Mesodermal cell (in vitro differentiated cells): ENCODE data around the gene PPHLN1.
"Not testable (repeated sequence)": the region's sequence is repeated elsewhere in the genome, so short reads cannot be mapped to it uniquely, and the experiment has no call there.

Experiments
- H3K27ac ChIP-seq: 2 replicates; pipeline ENCODE4 v1.7.0; 2013; ENCODE audit warnings: mild to moderate bottlenecking, low read depth, low read length, moderate library complexity; ENCODE audit not compliant: severe bottlenecking
- H3K36me3 ChIP-seq: 2 replicates; pipeline ENCODE4 v1.7.1; 2013; ENCODE audit warnings: mild to moderate bottlenecking, low read length, moderate library complexity; ENCODE audit not compliant: control insufficient read depth, insufficient read depth
- H3K4me1 ChIP-seq: one replicate; pipeline ENCODE4 v1.7.1; 2013; ENCODE audit warnings: mild to moderate bottlenecking, low read length; ENCODE audit not compliant: insufficient read depth, control insufficient read depth, poor library complexity, severe bottlenecking
- H3K4me3 ChIP-seq: 2 replicates; pipeline ENCODE4 v1.7.0; 2013; ENCODE audit warnings: low read length, control low read depth, mild to moderate bottlenecking; ENCODE audit not compliant: insufficient read depth, poor library complexity, severe bottlenecking; ENCODE audit errors: extremely low read depth
- H3K9me3 ChIP-seq: 2 replicates; pipeline ENCODE4 v1.7.1; 2013; ENCODE audit warnings: mild to moderate bottlenecking, low read length, moderate library complexity; ENCODE audit not compliant: control insufficient read depth
- WGBS, 2 experiments: methylation state at CpG; one replicate each; pipeline ENCODE4 v1.1.5; 2013; ENCODE audit warnings: missing lambda C conversion rate in 2 of 2; ENCODE audit not compliant: insufficient coverage in 2 of 2; 5-methylcytosine and 5-hydroxymethylcytosine counted together

PPHLN1 gene

DNA sequence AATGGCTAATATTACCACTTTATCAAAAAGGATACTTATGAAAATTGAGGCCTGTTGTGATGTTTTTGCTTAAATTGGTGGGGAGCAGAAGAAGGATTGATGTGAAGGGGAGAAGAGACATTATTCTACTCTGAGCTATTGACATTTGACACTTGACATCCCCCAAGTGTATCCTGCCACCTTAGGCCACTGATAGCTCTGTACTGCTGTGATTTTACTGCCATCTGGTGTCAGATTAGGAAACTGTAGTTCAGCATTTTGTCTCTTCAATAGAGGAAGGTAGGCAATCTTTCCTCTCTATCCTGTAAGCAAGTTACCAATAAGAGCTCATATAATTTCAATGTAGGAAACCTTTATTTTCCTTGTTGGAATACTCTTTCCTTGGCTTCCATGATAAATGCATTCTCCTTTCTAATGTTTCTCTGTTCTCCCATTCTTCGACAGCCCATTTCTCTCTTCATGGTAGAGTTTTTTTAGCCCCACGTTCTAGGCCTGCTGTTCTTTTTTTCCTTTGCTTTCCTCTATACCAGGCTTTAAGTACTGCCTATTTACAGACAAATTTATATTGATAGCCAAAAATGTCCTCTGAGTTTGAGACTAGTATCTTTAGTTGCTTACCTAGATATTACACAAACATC, 46.3 kb downstream of the PPHLN1 start:
- 100% methylated on average over 1 to 2 of the region's 2 CpGs for WGBS, 2 experiments
- H3K4me3 ChIP-seq: no peak overlapping the region
- H3K4me1 ChIP-seq: no peaks in the 10 kb centered on the region
- peaks cover 24% of the 10 kb centered on the region for H3K36me3 ChIP-seq
- H3K9me3 ChIP-seq: no peaks in the 10 kb centered on the region
- no peak overlapping the region for H3K27ac ChIP-seq

DNA sequence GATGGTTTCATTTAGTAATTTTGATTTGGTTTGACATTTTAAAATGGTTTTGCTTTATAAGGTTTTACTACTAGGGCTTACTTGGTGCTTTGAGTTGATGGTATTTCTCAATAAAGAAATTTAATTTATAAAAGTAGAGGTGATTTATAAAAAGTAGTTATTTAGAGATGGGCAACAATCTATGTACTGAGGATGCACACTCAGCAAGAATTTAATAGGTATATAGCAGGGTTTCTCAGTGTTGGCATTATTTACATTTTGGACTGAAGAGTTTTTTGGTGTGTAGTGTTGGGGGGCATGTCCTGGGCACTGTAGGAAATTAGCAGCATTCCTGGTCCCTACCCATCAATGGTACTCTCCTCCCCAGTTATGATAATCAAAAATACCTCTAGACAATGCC, 47.7 kb downstream of the PPHLN1 start:
- no peak overlapping the region for H3K4me3 ChIP-seq
- H3K36me3 ChIP-seq: peaks cover 26% of the 10 kb centered on the region
- no peaks in the 10 kb centered on the region for H3K9me3 ChIP-seq
- no peak overlapping the region for H3K27ac ChIP-seq
- H3K4me1 ChIP-seq: no peaks in the 10 kb centered on the region

- Histone ChIP-seq H3K27ac (no peak overlapping the region), H3K36me3 (peaks cover 22% of the 10 kb centered on the region), H3K9me3 (no peaks in the 10 kb centered on the region), H3K4me1 (no peaks in the 10 kb centered on the region), H3K4me3 (no peak overlapping the region)
- WGBS, 2 experiments: no CpG with 5 or more reads among the region's 1 CpG
Measured at GRCh38 chr12:42380733-42381132, 54.8 kb downstream of the PPHLN1 start.

- Histone ChIP-seq H3K27ac (no peak overlapping the region), H3K9me3 (no peaks in the 10 kb centered on the region), H3K4me3 (no peak overlapping the region), H3K36me3 (peaks cover 11% of the 10 kb centered on the region), H3K4me1 (no peaks in the 10 kb centered on the region)
- 94 to 100% methylated on average over 1 to 2 of the region's 2 CpGs for WGBS, 2 experiments
Measured at GRCh38 chr12:42382013-42382696, 56.2 kb downstream of the PPHLN1 start.

- Histone ChIP-seq H3K36me3 (peaks cover 22% of the 10 kb centered on the region), H3K9me3 (no peaks in the 10 kb centered on the region), H3K4me1 (no peaks in the 10 kb centered on the region), H3K27ac (no peak overlapping the region), H3K4me3 (no peak overlapping the region)
- WGBS, 2 experiments: 90 to 93% methylated on average over 3 of the region's 3 CpGs
Measured at GRCh38 chr12:42385326-42385841, 59.4 kb downstream of the PPHLN1 start.

DNA sequence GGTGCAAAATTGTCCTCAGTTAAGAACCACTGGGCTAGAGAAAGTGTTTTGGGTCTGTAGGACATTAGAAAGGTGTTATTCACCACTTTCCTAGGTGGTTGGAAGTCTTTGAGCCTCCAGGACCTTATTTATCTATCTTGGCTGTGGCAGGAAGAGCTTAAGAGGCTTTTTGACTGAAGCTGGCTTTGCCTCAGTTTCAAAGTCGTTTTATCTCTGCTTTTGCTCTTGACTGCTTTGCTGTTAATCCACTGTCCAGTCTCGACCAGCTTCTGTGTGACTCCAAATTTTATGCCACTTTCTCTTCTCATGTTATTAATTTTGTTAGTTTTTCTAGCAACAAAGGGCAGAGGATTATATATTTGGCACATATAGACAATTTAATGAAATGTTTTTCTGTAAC, 60.3 kb downstream of the PPHLN1 start:
- Histone ChIP-seq H3K4me3 (no peak overlapping the region), H3K4me1 (no peaks in the 10 kb centered on the region), H3K36me3 (peaks cover 28% of the 10 kb centered on the region), H3K27ac (no peak overlapping the region), H3K9me3 (no peaks in the 10 kb centered on the region)
- 80% methylated on average over 1 of the region's 2 CpGs; no CpG with 5 or more reads in 1 of the 2 experiments for WGBS, 2 experiments

DNA sequence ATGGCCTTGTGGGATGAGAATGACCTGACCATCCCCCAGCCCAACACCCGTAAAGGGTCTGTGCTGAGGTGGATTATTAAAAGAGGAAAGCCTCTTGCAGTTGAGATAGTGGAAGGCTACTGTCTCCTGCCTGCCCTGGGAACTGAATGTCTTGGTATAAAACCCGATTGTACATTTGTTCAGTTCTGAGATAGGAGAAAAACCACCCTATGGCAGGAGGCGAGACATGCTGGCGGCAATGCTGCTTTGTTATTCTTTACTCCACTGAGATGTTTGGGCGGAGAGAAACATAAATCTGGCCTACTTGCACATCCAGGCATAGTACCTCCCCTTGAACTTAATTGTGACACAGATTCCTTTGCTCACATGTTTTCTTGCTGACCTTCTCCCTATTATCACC, 62.1 kb downstream of the PPHLN1 start:
- H3K36me3 ChIP-seq: peaks cover 23% of the 10 kb centered on the region
- H3K4me1 ChIP-seq, H3K9me3 ChIP-seq, H3K4me3 ChIP-seq, H3K27ac ChIP-seq: not testable (repeated sequence)
- 93 to 100% methylated on average over 4 of the region's 5 CpGs for WGBS, 2 experiments

GRCh38 chr12:42394429-42394828, 68.5 kb downstream of the PPHLN1 start:
- WGBS, 2 experiments: no CpG with 5 or more reads among the region's 2 CpGs
- H3K27ac ChIP-seq: no peak overlapping the region
- no peaks in the 10 kb centered on the region for H3K4me1 ChIP-seq
- H3K4me3 ChIP-seq: no peak overlapping the region
- no peaks in the 10 kb centered on the region for H3K9me3 ChIP-seq
- peaks cover 12% of the 10 kb centered on the region for H3K36me3 ChIP-seq

- H3K27ac ChIP-seq: no peak overlapping the region
- H3K4me3 ChIP-seq: no peak overlapping the region
- peaks cover 4% of the 10 kb centered on the region for H3K9me3 ChIP-seq
- H3K36me3 ChIP-seq: peaks cover 29% of the 10 kb centered on the region
- no peaks in the 10 kb centered on the region for H3K4me1 ChIP-seq
- WGBS, 2 experiments: 100% methylated on average over 1 of the region's 3 CpGs; no CpG with 5 or more reads in 1 of the 2 experiments
Measured at GRCh38 chr12:42396473-42397259, 70.7 kb downstream of the PPHLN1 start.

DNA sequence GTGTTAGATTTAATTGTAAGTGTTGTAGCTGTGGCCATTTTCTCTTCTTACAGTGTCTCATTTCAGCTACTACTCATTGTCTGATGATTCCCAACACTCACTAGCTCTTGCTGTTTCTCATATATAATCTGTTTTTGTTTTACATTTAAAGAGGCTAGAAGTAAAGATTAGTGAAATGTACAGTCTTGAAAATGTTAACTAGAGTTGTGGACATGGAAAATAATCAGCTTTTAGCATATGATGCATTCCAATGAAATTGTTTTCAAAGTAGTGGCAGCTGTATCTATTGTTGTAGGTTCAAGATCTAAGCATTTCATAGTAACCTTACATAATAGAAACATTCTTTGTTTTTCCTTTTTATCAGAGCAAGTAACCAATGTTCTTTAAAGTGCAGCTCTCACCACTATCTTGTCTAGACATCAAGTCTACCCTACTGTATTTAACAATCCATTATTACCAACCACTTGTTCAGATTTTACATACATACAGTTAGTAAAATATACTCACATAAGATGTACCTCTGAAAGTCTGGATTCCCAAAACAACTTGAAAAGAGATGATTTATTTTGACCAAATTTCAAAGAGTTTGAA, 76.9 kb downstream of the PPHLN1 start:
- Histone ChIP-seq H3K4me1 (no peaks in the 10 kb centered on the region), H3K4me3 (no peak overlapping the region), H3K36me3 (peaks cover 40% of the 10 kb centered on the region), H3K9me3 (peaks cover 4% of the 10 kb centered on the region), H3K27ac (no peak overlapping the region)
